ENCODE data around the gene TACO1.

Gene TACO1

DNA sequence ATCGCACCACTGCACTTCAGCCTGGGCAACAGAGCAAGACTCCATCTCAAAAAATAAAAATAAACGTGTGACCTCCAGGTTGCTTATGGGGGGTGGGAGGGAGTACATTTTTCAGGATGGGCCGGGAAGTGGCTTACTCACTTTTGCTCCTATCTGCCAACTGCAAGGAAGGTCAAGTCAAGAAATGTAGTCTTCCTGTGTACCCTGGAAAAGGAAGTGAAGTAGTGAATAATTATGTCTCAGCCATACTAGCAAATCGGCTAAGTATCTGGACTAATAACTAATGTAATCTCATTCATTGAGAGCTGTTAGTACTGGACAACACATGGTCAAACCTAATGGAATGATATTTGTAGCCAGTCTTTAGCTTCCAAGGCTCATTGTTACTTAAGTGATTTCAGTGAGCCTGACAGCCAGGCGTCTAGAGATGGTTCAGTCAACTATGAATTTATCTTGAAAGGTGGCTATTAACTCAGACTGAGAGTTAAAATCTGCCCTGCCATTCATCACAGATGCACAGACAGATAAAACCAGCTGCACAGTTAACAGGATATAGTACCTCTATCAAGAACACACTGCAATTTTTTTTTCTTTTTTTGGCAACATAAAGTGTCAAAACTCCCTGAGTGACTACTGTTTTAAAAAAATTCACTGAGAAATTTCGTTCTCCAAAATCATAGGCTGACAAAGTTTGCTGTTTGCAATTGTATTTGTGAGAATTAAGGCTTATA is 3.7 kb upstream of the TACO1 start:
- DNase-seq (ENCODE audit: low read depth, low spot score), result no peak
- Histone ChIP-seq H3K36me3 (ENCODE audit: control insufficient read depth, insufficient read depth, low read length) (peaks cover 2% of the 10 kb centered on the region), H3K4me1 (ENCODE audit: control insufficient read depth, insufficient read depth, low read length) (no peaks in the 10 kb centered on the region), H3K9me3 (ENCODE audit: control insufficient read depth, insufficient read depth, low read length) (no peaks in the 10 kb centered on the region), H3K4me3 (ENCODE audit: low read length) (no peak overlapping the region), H3K27ac (ENCODE audit: low read length) (no peak overlapping the region), H3K27me3 (ENCODE audit: control insufficient read depth, insufficient read depth, low read length) (no peaks in the 10 kb centered on the region)
- no CpG with 5 or more reads among the region's 6 CpGs for WGBS (ENCODE audit: insufficient coverage, insufficient read length)

- WGBS (ENCODE audit: insufficient coverage, insufficient read length), result no CpG with 5 or more reads among the region's 2 CpGs
- DNase-seq (ENCODE audit: low read depth, low spot score), result no peak
Measured at GRCh38 chr17:63598281-63598680, 2.4 kb upstream of the TACO1 start.

GRCh38 chr17:63601439-63602371 is 1.0 kb downstream of the TACO1 start:
- Histone ChIP-seq H3K4me1 (ENCODE audit: control insufficient read depth, insufficient read depth, low read length) (no peaks in the 10 kb centered on the region), H3K27ac (ENCODE audit: low read length) (no peak overlapping the region), H3K36me3 (ENCODE audit: control insufficient read depth, insufficient read depth, low read length) (peaks cover 4% of the 10 kb centered on the region; the same call in 1 of the 2 replicates), H3K27me3 (ENCODE audit: control insufficient read depth, insufficient read depth, low read length) (no peaks in the 10 kb centered on the region), H3K4me3 (ENCODE audit: low read length) (peak overlapping the region; percentile 84), H3K9me3 (ENCODE audit: control insufficient read depth, insufficient read depth, low read length) (no peaks in the 10 kb centered on the region)
- no CpG with 5 or more reads among the region's 9 CpGs for WGBS (ENCODE audit: insufficient coverage, insufficient read length)
- no peak for DNase-seq (ENCODE audit: low read depth, low spot score)

More at GRCh38 chr17:63598281-63598680, 2.4 kb upstream of the TACO1 start:
- H3K36me3 ChIP-seq (ENCODE audit: control insufficient read depth, insufficient read depth, low read length), result no peaks in the 10 kb centered on the region
- no peak overlapping the region for H3K27ac ChIP-seq (ENCODE audit: low read length)
- H3K4me1 ChIP-seq (ENCODE audit: control insufficient read depth, insufficient read depth, low read length), result no peaks in the 10 kb centered on the region
- H3K4me3 ChIP-seq (ENCODE audit: low read length), result no peak overlapping the region
- no peaks in the 10 kb centered on the region for H3K9me3 ChIP-seq (ENCODE audit: control insufficient read depth, insufficient read depth, low read length)
- H3K27me3 ChIP-seq (ENCODE audit: control insufficient read depth, insufficient read depth, low read length), result no peaks in the 10 kb centered on the region

DNA sequence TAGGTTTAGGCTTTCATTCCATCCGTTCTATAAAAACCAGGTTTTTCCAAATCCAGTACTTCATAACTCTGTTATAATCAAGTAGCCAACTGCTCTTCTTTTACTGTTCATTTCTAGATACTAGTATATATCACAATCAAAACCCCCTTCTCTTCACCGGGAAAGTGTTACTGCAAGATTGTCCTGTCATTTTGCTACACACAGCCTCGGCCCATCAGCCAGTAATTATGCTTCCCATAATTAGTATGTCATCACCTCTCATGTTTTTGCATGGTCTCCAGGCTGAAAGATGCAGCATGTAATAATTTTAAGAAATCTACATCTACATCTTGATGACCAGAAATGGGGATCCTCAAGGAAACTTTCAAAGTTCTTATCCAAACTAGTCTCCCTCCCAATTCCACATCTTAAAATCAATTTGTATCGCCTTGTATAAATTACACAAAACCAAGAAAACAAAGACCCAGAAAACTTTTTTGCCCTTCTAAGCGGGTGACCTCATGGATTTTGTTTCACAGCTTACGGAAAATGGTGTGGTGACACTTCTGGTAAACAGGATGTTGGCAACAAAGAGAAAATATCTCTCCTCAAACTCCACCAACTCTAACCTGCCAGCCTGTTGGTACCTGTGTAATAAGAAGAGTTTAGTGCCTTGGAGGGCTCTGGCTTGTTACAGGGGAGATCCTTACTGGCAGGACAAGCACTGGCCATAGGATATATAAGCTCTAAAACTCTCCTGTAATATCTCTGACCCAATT is 9.3 kb downstream of the TACO1 start:
- Histone ChIP-seq H3K36me3 (ENCODE audit: control insufficient read depth, insufficient read depth, low read length) (peaks cover 22% of the 10 kb centered on the region; the same call in 1 of the 2 replicates), H3K4me3 (ENCODE audit: low read length) (no peak overlapping the region), H3K4me1 (ENCODE audit: control insufficient read depth, insufficient read depth, low read length) (no peaks in the 10 kb centered on the region), H3K9me3 (ENCODE audit: control insufficient read depth, insufficient read depth, low read length) (no peaks in the 10 kb centered on the region), H3K27ac (ENCODE audit: low read length) (no peak overlapping the region), H3K27me3 (ENCODE audit: control insufficient read depth, insufficient read depth, low read length) (no peaks in the 10 kb centered on the region)
- WGBS (ENCODE audit: insufficient coverage, insufficient read length), result no CpG with 5 or more reads among the region's 6 CpGs
- DNase-seq (ENCODE audit: low read depth, low spot score), result no peak

- Histone ChIP-seq H3K36me3 (ENCODE audit: control insufficient read depth, insufficient read depth, low read length) (peaks cover 19% of the 10 kb centered on the region; the same call in 1 of the 2 replicates), H3K27ac (ENCODE audit: low read length) (no peak overlapping the region), H3K9me3 (ENCODE audit: control insufficient read depth, insufficient read depth, low read length) (no peaks in the 10 kb centered on the region), H3K27me3 (ENCODE audit: control insufficient read depth, insufficient read depth, low read length) (no peaks in the 10 kb centered on the region), H3K4me1 (ENCODE audit: control insufficient read depth, insufficient read depth, low read length) (no peaks in the 10 kb centered on the region), H3K4me3 (ENCODE audit: low read length) (no peak overlapping the region)
- no CpG with 5 or more reads among the region's 10 CpGs for WGBS (ENCODE audit: insufficient coverage, insufficient read length)
- no peak for DNase-seq (ENCODE audit: low read depth, low spot score)
Measured at GRCh38 chr17:63610854-63611253, 10.2 kb downstream of the TACO1 start.

DNA sequence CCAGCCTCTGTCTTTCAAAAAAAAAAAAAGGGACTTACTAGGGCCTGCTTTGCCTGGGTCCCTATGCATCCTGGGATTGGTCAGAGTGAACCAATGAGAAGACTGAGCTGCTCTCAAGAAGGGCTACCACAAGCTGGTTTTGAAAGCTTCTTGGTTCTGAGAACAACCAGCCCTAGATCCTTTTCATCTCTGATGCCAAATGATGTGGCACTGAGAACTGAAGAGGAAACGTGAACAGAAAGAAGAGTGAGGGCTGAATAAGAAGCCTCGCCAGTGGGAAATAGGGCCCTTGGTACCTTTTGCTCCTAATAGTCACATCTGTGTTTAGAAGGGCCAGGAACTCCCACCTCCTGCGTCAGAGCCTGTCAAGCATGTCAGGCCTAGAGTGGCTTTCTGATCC is 10.7 kb downstream of the TACO1 start:
- no peaks in the 10 kb centered on the region for H3K9me3 ChIP-seq (ENCODE audit: control insufficient read depth, insufficient read depth, low read length)
- no peaks in the 10 kb centered on the region for H3K4me1 ChIP-seq (ENCODE audit: control insufficient read depth, insufficient read depth, low read length)
- no peaks in the 10 kb centered on the region for H3K27me3 ChIP-seq (ENCODE audit: control insufficient read depth, insufficient read depth, low read length)
- H3K36me3 ChIP-seq (ENCODE audit: control insufficient read depth, insufficient read depth, low read length), result peaks cover 19% of the 10 kb centered on the region; the same call in 1 of the 2 replicates
- H3K27ac ChIP-seq (ENCODE audit: low read length), result no peak overlapping the region
- H3K4me3 ChIP-seq (ENCODE audit: low read length), result no peak overlapping the region
- WGBS (ENCODE audit: insufficient coverage, insufficient read length), result no CpG with 5 or more reads among the region's 3 CpGs
- no peak for DNase-seq (ENCODE audit: low read depth, low spot score)

DNA sequence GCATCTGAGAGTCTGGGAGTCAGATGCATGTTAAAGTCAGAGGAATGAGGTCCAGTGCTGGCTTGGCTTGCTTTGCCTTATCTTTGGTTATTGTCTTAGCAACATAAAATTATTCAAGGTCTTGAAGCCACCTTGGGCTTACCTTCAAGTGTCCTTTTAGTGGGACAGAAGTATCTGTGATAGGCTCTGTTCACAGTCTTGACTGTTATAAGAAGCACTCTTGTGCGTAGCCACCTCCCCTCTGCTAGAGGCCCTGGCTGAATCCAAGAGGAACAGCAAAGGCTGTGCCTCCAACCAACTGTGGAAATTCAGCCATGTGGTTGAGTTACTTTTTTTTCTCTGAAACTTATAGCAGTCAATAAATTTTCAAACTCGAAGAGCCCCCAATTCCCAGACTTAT is 13.0 kb downstream of the TACO1 start:
- Histone ChIP-seq H3K4me1 (ENCODE audit: control insufficient read depth, insufficient read depth, low read length) (no peaks in the 10 kb centered on the region), H3K9me3 (ENCODE audit: control insufficient read depth, insufficient read depth, low read length) (no peaks in the 10 kb centered on the region), H3K27ac (ENCODE audit: low read length) (no peak overlapping the region), H3K36me3 (ENCODE audit: control insufficient read depth, insufficient read depth, low read length) (peaks cover 4% of the 10 kb centered on the region; the same call in 1 of the 2 replicates), H3K4me3 (ENCODE audit: low read length) (no peak overlapping the region), H3K27me3 (ENCODE audit: control insufficient read depth, insufficient read depth, low read length) (no peaks in the 10 kb centered on the region)
- DNase-seq (ENCODE audit: low read depth, low spot score), result no peak
- no CpG with 5 or more reads among the region's 2 CpGs for WGBS (ENCODE audit: insufficient coverage, insufficient read length)

- H3K27me3 ChIP-seq (ENCODE audit: control insufficient read depth, insufficient read depth, low read length), result no peaks in the 10 kb centered on the region
- no CpG with 5 or more reads among the region's 10 CpGs for WGBS (ENCODE audit: insufficient coverage, insufficient read length)
- no peaks in the 10 kb centered on the region for H3K36me3 ChIP-seq (ENCODE audit: control insufficient read depth, insufficient read depth, low read length)
- H3K4me3 ChIP-seq (ENCODE audit: low read length), result peak overlapping the region; percentile 57; the same call in 1 of the 2 replicates
- H3K4me1 ChIP-seq (ENCODE audit: control insufficient read depth, insufficient read depth, low read length), result 0 out of 2 replicates have a peak, but pooled peaks cover 3% of the 10 kb centered on the region
- no peak overlapping the region for H3K27ac ChIP-seq (ENCODE audit: low read length)
- no peak for DNase-seq (ENCODE audit: low read depth, low spot score)
- H3K9me3 ChIP-seq (ENCODE audit: control insufficient read depth, insufficient read depth, low read length), result no peaks in the 10 kb centered on the region
Measured at GRCh38 chr17:63621229-63621683, 20.6 kb downstream of the TACO1 start.

DNA sequence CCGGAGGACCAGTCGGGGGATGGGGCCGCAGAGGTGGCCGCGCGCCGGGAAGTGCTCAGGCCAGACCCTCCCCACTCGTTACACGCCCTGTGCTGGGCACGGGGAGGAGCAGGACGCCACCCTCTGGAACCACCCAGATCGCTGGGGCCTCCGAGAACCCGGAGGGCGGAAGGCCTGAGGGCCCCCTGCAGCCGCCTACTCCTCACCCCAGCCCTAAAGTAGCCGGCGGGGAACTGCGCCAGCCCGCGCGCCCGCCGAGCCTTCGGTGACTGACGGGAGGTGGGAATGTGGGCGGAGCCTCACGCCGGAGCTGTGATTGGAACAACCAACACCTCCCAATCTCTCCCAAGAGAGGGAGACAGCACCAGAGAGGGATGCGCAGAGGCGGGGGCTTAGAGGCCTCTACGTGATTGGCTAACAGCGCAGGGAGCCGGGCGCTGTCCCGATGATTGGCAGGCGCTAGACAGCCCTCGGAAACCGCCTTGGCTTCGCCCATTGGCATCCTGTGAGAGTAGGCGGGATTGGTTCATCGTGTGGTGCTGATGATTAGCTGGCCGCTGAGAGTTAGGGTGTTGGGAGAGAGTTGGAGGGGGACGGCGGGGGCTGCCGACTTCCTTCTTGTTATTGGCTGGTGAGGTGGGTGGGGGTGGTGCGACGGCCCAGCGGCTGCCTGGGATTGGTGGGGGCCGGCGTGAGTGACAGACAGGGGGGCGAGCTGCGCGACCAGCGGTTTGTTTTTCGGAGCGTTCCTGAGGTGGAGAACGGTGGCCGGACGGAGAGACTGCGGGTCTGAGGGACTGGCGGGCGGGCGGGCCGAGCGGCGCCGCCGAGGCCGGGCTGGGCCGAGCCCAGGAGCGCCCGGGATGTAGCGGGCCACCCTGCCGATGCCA is 21.2 kb downstream of the TACO1 start, which contains the start of gene MAP3K3:
Gene MAP3K3, plus strand, starts transcription at position 734 of the 890 bp plus-strand sequence. CDS start 343 bp downstream, outside the sequence.
- no peaks in the 10 kb centered on the region for H3K27me3 ChIP-seq (ENCODE audit: control insufficient read depth, insufficient read depth, low read length)
- no peaks in the 10 kb centered on the region for H3K36me3 ChIP-seq (ENCODE audit: control insufficient read depth, insufficient read depth, low read length)
- no peak within 1 kb of the TSS for H3K27ac ChIP-seq (ENCODE audit: low read length)
- H3K9me3 ChIP-seq (ENCODE audit: control insufficient read depth, insufficient read depth, low read length), result no peaks in the 10 kb centered on the region
- 0 out of 2 replicates have a peak, but pooled peaks cover 3% of the 10 kb centered on the region for H3K4me1 ChIP-seq (ENCODE audit: control insufficient read depth, insufficient read depth, low read length)
- peak; percentile 98 for DNase-seq (ENCODE audit: low read depth, low spot score)
- WGBS (ENCODE audit: insufficient coverage, insufficient read length), result no CpG with 5 or more reads among the region's 75 CpGs
- peak within 1 kb of the TSS; percentile 95 for H3K4me3 ChIP-seq (ENCODE audit: low read length)

Data from iPS DF 6.9 (cell line).